GM18502 (cell line): ENCODE data around the gene MSANTD2.

Experiments used
- ATAC-seq: cut with Tn5 transposase; IDR thresholded peaks from one replicate; pipeline ENCODE4 v1.9.1; 2021; ENCODE audit warnings: mild to moderate bottlenecking; ENCODE audit not compliant: unreplicated experiment, poor library complexity

Gene MSANTD2

GRCh38 chr11:124800226-124800929, at the start of gene MSANTD2:
Gene MSANTD2, minus strand, starts transcription at chr11:124800406. Its CDS starts 26 bp downstream, at chr11:124800380.
- peak; percentile 86 for ATAC-seq

- ATAC-seq: no peak
Measured at GRCh38 chr11:124846070-124846673, 46.0 kb upstream of the MSANTD2 start.

- no peak for ATAC-seq
Measured at GRCh38 chr11:124844664-124845079, 44.5 kb upstream of the MSANTD2 start.

GRCh38 chr11:124843616-124843910, 43.4 kb upstream of the MSANTD2 start:
- no peak for ATAC-seq

- no peak for ATAC-seq
Measured at GRCh38 chr11:124842305-124842704, 42.1 kb upstream of the MSANTD2 start.

GRCh38 chr11:124841840-124842239, 41.6 kb upstream of the MSANTD2 start:
- ATAC-seq: no peak

- no peak for ATAC-seq
Measured at GRCh38 chr11:124841201-124841600, 41.0 kb upstream of the MSANTD2 start.

GRCh38 chr11:124840666-124841065, 40.5 kb upstream of the MSANTD2 start:
- ATAC-seq: no peak

- no peak for ATAC-seq
Measured at GRCh38 chr11:124839972-124840621, 39.9 kb upstream of the MSANTD2 start.

GRCh38 chr11:124839128-124839971, 39.1 kb upstream of the MSANTD2 start:
- no peak for ATAC-seq

- no peak for ATAC-seq
Measured at GRCh38 chr11:124838805-124839127, 38.6 kb upstream of the MSANTD2 start.

- ATAC-seq: no peak
Measured at GRCh38 chr11:124837491-124837856, 37.3 kb upstream of the MSANTD2 start.

- no peak for ATAC-seq
Measured at GRCh38 chr11:124835918-124836317, 35.7 kb upstream of the MSANTD2 start.

- ATAC-seq: no peak
Measured at GRCh38 chr11:124834526-124835180, 34.4 kb upstream of the MSANTD2 start.

GRCh38 chr11:124832571-124832970, 32.4 kb upstream of the MSANTD2 start:
- ATAC-seq: no peak

- ATAC-seq: no peak
Measured at GRCh38 chr11:124831897-124832296, 31.7 kb upstream of the MSANTD2 start.

GRCh38 chr11:124830749-124831148, 30.5 kb upstream of the MSANTD2 start:
- ATAC-seq: no peak

- ATAC-seq: no peak
Measured at GRCh38 chr11:124829986-124830385, 29.8 kb upstream of the MSANTD2 start.

GRCh38 chr11:124825876-124826275, 25.7 kb upstream of the MSANTD2 start:
- no peak for ATAC-seq

GRCh38 chr11:124823512-124824376, 23.5 kb upstream of the MSANTD2 start:
- no peak for ATAC-seq
